Esophagus muscularis mucosa (tissue), 3 donors: Measurements from ENCODE around the gene ARHGAP24.

Experiments
- POLR2A ChIP-seq: fragments of 450-650 bp; IDR thresholded peaks from one replicate; pipeline ENCODE4 v1.6.1; 2017; ENCODE audit warnings: antibody characterized with exemption, moderate library complexity, mild to moderate bottlenecking, low read depth
- TF ChIP-seq, protein P1 (sequence below), 3 experiments: fragments of 200-600 bp in 2 of 3; fragments of 450-650 bp in 1 of 3; sonication (generic) in 2 of 3; IDR thresholded peaks; one replicate each; pipeline ENCODE4 v1.5.1; 2017 to 2019; ENCODE audit warnings: antibody characterized with exemption in 3 of 3, mild to moderate bottlenecking in 2 of 3, moderate library complexity in 1 of 3

DNA sequence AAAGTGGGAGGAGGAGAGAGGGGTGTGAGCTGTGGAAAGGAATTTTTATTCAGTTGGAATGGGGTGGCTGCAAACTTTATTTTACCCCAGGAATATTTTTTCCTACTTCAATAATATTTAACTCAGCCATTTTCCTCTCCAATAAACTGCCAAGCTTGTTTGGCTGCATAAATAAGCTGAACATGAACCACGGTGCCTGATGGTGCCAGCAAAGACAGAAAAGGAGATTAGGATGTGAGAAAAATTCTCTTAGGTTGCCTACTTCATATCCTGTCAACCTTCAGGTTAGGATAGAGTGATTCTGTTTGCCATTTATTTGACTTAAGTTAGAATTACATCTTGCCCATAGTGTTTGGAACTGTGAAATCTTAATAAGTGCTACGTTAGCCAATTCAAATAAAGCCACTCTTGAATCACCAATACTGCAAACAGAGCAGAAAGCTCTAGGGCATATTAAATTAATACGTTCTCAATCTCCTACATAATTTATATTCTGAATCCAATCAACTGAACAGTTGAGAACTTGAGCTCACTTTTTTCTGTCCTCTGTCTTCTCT lies 195.1 kb downstream of the ARHGAP24 start:
- TF ChIP-seq, protein P1, sequence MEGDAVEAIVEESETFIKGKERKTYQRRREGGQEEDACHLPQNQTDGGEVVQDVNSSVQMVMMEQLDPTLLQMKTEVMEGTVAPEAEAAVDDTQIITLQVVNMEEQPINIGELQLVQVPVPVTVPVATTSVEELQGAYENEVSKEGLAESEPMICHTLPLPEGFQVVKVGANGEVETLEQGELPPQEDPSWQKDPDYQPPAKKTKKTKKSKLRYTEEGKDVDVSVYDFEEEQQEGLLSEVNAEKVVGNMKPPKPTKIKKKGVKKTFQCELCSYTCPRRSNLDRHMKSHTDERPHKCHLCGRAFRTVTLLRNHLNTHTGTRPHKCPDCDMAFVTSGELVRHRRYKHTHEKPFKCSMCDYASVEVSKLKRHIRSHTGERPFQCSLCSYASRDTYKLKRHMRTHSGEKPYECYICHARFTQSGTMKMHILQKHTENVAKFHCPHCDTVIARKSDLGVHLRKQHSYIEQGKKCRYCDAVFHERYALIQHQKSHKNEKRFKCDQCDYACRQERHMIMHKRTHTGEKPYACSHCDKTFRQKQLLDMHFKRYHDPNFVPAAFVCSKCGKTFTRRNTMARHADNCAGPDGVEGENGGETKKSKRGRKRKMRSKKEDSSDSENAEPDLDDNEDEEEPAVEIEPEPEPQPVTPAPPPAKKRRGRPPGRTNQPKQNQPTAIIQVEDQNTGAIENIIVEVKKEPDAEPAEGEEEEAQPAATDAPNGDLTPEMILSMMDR (IDR thresholded peaks at IDR 0.05) = no peak
- no peak for TF ChIP-seq POLR2A
